Measurements from ENCODE around the gene SSBP3.

GRCh38 chr1:54266195-54266594 lies 140.0 kb downstream of the SSBP3 start:
- TF ChIP-seq CTCF (conservative IDR thresholded peaks at IDR 0.05; ENCODE audit: low read depth, low read length) (no peak), EZH2phosphoT487 (IDR thresholded peaks at IDR 0.05; ENCODE audit: borderline replicate concordance, low read length) (no peak)
